HCT116 (cell line): Measurements from ENCODE around the gene DUSP28. TPM values are rescaled to one million over a fixed set of nuclear protein-coding genes. Genes with fewer than 3 reads are reported as not detected.

Experiments used
- ATAC-seq: fragments of 200-7000 bp; cut with Tn5 transposase; 2 replicates; pipeline ENCODE4 v1.9.1; 2020; ENCODE audit warnings: mild to moderate bottlenecking, moderate library complexity
- BruUV-seq: library from RNA; stranded (reverse); fragments of 400-500 nt; replicated peaks from 2 replicates; lab custom pipeline; 2021; lab: Mats Ljungman, UMichigan
- CTCF ChIA-PET: fragments of 300-600 bp; sonication (Branson Sonifier 250); formaldehyde crosslinking; loops from one replicate; lab custom pipeline; 2021; ENCODE audit warnings: antibody characterized with exemption; lab: Charles Lee
- POLR2A ChIA-PET: fragments of 300-600, 350-600 bp; sonication (Branson Sonifier 250); formaldehyde crosslinking; loops from one replicate; lab custom pipeline; 2021; ENCODE audit warnings: antibody characterized with exemption; lab: Charles Lee
- RAD21 ChIA-PET, 2 experiments: fragments of 300-600 bp; sonication (Branson Sonifier 250); formaldehyde crosslinking; loops; one replicate each; lab custom pipeline; 2023; ENCODE audit warnings: low total read pairs in 2 of 2; ENCODE audit not compliant: uncharacterized antibody in 2 of 2, unreplicated experiment in 2 of 2, low non-redundant PET in 1 of 2; lab: Charles Lee
- DNase-seq: peaks from one replicate; pipeline ENCODE4 v3.0.0-alpha.2; 2010; ENCODE audit warnings: low read depth, low spot score
- H2AFZ ChIP-seq: fragments of 200-600 bp; shearing (Covaris generic), sonication (generic); 2 replicates; pipeline ENCODE4 v1.6.1; 2017; ENCODE audit warnings: low read depth, mixed run types, mixed read lengths, antibody characterized with exemption, low read length; ENCODE audit not compliant: poor library complexity, severe bottlenecking
- H3K27ac ChIP-seq: 2 replicates; pipeline ENCODE4 v1.5.1; 2012; ENCODE audit warnings: low read depth, low read length
- H3K27me3 ChIP-seq: fragments of 200-600 bp; sonication (generic); 2 replicates; pipeline ENCODE4 v1.6.1; 2016; ENCODE audit warnings: mixed run types, low read length, mixed read lengths; ENCODE audit not compliant: insufficient read depth
- H3K36me3 ChIP-seq, 2 experiments: fragments of 200-500 bp in 1 of 2; fragments of 200-600 bp in 1 of 2; sonication (Bioruptor generic) in 1 of 2; sonication (generic) in 1 of 2; 2 replicates each; pipeline versions ENCODE4 v1.5.1 to v1.6.1; 2014 to 2016; ENCODE audit warnings: low read length in 2 of 2, inconsistent platforms in 1 of 2, mixed read lengths in 1 of 2, mixed run types in 1 of 2; ENCODE audit not compliant: insufficient read depth in 2 of 2, control insufficient read depth in 1 of 2
- H3K4me1 ChIP-seq, 2 experiments: fragments of 200-600 bp in 1 of 2; sonication (generic) in 1 of 2; 2 replicates each; pipeline versions ENCODE4 v1.5.1 to v1.6.1; 2012 to 2017; ENCODE audit warnings: low read length in 2 of 2, inconsistent platforms in 1 of 2, mild to moderate bottlenecking in 1 of 2, mixed read lengths in 1 of 2, mixed run types in 1 of 2, moderate library complexity in 1 of 2; ENCODE audit not compliant: insufficient read depth in 2 of 2, control insufficient read depth in 1 of 2
- H3K4me2 ChIP-seq: fragments of 200-600 bp; sonication (generic); 2 replicates; pipeline ENCODE4 v1.6.1; 2017; ENCODE audit warnings: mixed run types, low read length, mixed read lengths
- H3K4me3 ChIP-seq, 2 experiments: fragments of 200-600 bp in 1 of 2; sonication (generic) in 1 of 2; replicated peaks in 1 of 2; 2 replicates each; pipeline ENCODE4 v1.5.1; 2011 to 2016; ENCODE audit warnings: low read length in 2 of 2, control low read depth in 1 of 2, low read depth in 1 of 2, mild to moderate bottlenecking in 1 of 2, mixed read lengths in 1 of 2, mixed run types in 1 of 2
- H3K79me2 ChIP-seq: fragments of 200-600 bp; sonication (generic); 2 replicates; pipeline ENCODE4 v1.6.1; 2017; ENCODE audit warnings: mild to moderate bottlenecking, mixed run types, low read length, moderate library complexity, mixed read lengths; ENCODE audit not compliant: insufficient read depth
- H3K9ac ChIP-seq: fragments of 200-600 bp; sonication (generic); 2 replicates; pipeline ENCODE4 v1.6.1; 2016; ENCODE audit warnings: low read length, mixed read lengths
- H3K9me2 ChIP-seq: fragments of 200-600 bp; sonication (generic), shearing (Covaris generic); 2 replicates; pipeline ENCODE4 v1.6.1; 2017; ENCODE audit warnings: mixed run types, mild to moderate bottlenecking, moderate library complexity; ENCODE audit not compliant: insufficient read depth
- H3K9me3 ChIP-seq, 2 experiments: fragments of 200-500 bp in 1 of 2; fragments of 200-600 bp in 1 of 2; sonication (Bioruptor generic) in 1 of 2; sonication (generic) in 1 of 2; 2 replicates each; pipeline ENCODE4 v1.6.1; 2014 to 2017; ENCODE audit warnings: low read length in 2 of 2, mixed read lengths in 2 of 2, inconsistent platforms in 1 of 2, low read depth in 1 of 2, mild to moderate bottlenecking in 1 of 2, mixed run types in 1 of 2, moderate library complexity in 1 of 2; ENCODE audit not compliant: control insufficient read depth in 1 of 2, insufficient read depth in 1 of 2
- H4K20me1 ChIP-seq: fragments of 200-600 bp; sonication (generic), shearing (Covaris generic); 2 replicates; pipeline ENCODE4 v1.6.1; 2017; ENCODE audit warnings: mixed run types, mild to moderate bottlenecking, moderate library complexity; ENCODE audit not compliant: insufficient read depth
- ATF3 ChIP-seq: IDR thresholded peaks from 2 replicates; pipeline ENCODE4 v1.6.1; 2012
- CBX3 ChIP-seq: IDR thresholded peaks from 2 replicates; pipeline ENCODE4 v1.6.1; 2012; ENCODE audit warnings: low read depth
- CEBPB ChIP-seq: IDR thresholded peaks from 2 replicates; pipeline ENCODE4 v1.6.1; 2012; ENCODE audit warnings: low read depth
- CTCF ChIP-seq, 3 experiments: fragments of 200-600 bp in 1 of 3; sonication (generic) in 1 of 3; IDR thresholded peaks in 2 of 3; conservative IDR thresholded peaks in 1 of 3; 2 replicates each; pipeline ENCODE4 v1.5.1; 2012 to 2017; ENCODE audit warnings: low read depth in 2 of 3, low read length in 2 of 3, antibody characterized with exemption in 1 of 3, borderline replicate concordance in 1 of 3, control low read depth in 1 of 3, mild to moderate bottlenecking in 1 of 3, mixed read lengths in 1 of 3, mixed run types in 1 of 3, moderate library complexity in 1 of 3; ENCODE audit not compliant: insufficient read depth in 1 of 3
- EGR1 ChIP-seq: IDR thresholded peaks from 2 replicates; pipeline ENCODE4 v1.6.1; 2012; ENCODE audit warnings: low read depth
- ELF1 ChIP-seq: IDR thresholded peaks from 2 replicates; pipeline ENCODE4 v1.6.1; 2012; ENCODE audit warnings: low read depth, borderline replicate concordance
- EZH2 ChIP-seq: fragments of 200-600 bp; sonication (generic); IDR thresholded peaks from 2 replicates; pipeline ENCODE4 v1.6.1; 2017; ENCODE audit warnings: antibody characterized with exemption, mixed run types
- FOSL1 ChIP-seq: IDR thresholded peaks from 2 replicates; pipeline ENCODE4 v1.6.1; 2012; ENCODE audit warnings: low read depth
- JUND ChIP-seq: IDR thresholded peaks from 2 replicates; pipeline ENCODE4 v1.6.1; 2012
- MAX ChIP-seq: IDR thresholded peaks from 2 replicates; pipeline ENCODE4 v1.6.1; 2012
- POLR2A ChIP-seq: IDR thresholded peaks from 2 replicates; pipeline ENCODE4 v1.7.0; 2011; ENCODE audit warnings: borderline replicate concordance; ENCODE audit not compliant: insufficient read depth, insufficient read length; ENCODE audit errors: extremely low read depth
- POLR2AphosphoS5 ChIP-seq: IDR thresholded peaks from 2 replicates; pipeline ENCODE4 v1.6.1; 2011; ENCODE audit warnings: mild to moderate bottlenecking, low read depth, low read length, moderate library complexity
- REST ChIP-seq: IDR thresholded peaks from 2 replicates; pipeline ENCODE4 v1.6.1; 2012; ENCODE audit warnings: low read depth
- SP1 ChIP-seq: IDR thresholded peaks from 2 replicates; pipeline ENCODE4 v1.6.1; 2012; ENCODE audit warnings: low read depth
- TCF7L2 ChIP-seq: IDR thresholded peaks from 2 replicates; pipeline ENCODE4 v1.7.0; 2011; ENCODE audit warnings: borderline replicate concordance, inconsistent platforms; ENCODE audit not compliant: insufficient read depth, insufficient read length; ENCODE audit errors: extremely low read depth
- ZFX ChIP-seq: fragments of 450-650 bp; IDR thresholded peaks from 2 replicates; pipeline ENCODE4 v1.6.1; 2017
- ZNF274 ChIP-seq: fragments of 200-500 bp; sonication (Bioruptor generic); IDR thresholded peaks from 2 replicates; pipeline ENCODE4 v1.6.1; 2014; ENCODE audit warnings: mild to moderate bottlenecking, low read depth, low read length, inconsistent platforms
- intact Hi-C: fragments of 100-400 bp; cut with micrococcal nuclease; formaldehyde crosslinking; loops from 2 replicates; pipeline ENCODE4 v1.10.0; 2022
- total RNA-seq: library from RNA; stranded (reverse); gene quantifications from one replicate; pipeline ENCODE4 v1.2.1, GENCODE V29; 2021; ENCODE audit not compliant: unreplicated experiment

The DUSP28 gene
- total RNA-seq, 1 experiment from 2014 or later, result 5.6 TPM

- TF ChIP-seq SP1, result no peak
- TF ChIP-seq POLR2A, result no peak
- TF ChIP-seq FOSL1, result no peak
- no peak for TF ChIP-seq CTCF (IDR thresholded peaks at IDR 0.05 in 2 of 3, conservative IDR thresholded peaks at IDR 0.05 in 1 of 3; ENCODE audit: borderline replicate concordance in 1 of 3, insufficient read depth in 1 of 3, low read depth in 2 of 3, low read length in 2 of 3)
- TF ChIP-seq MAX, result no peak
- TF ChIP-seq ELF1, result no peak
- no peak for TF ChIP-seq POLR2AphosphoS5
- TF ChIP-seq JUND, result no peak
- TF ChIP-seq EZH2, result no peak
- TF ChIP-seq EGR1, result no peak
- no peak for TF ChIP-seq ATF3
- TF ChIP-seq ZFX, result no peak
- no peak for TF ChIP-seq TCF7L2
- no peak for TF ChIP-seq REST
- no peak for TF ChIP-seq ZNF274
- TF ChIP-seq CBX3, result no peak
- TF ChIP-seq CEBPB, result no peak
- Histone ChIP-seq H3K4me1 (no peaks in the 10 kb centered on the region), H3K27me3 (no peaks in the 10 kb centered on the region), H4K20me1 (no peaks in the 10 kb centered on the region), H3K79me2 (no peaks in the 10 kb centered on the region; the same call in 1 of the 2 replicates), H3K36me3 (peaks cover 0 to 44% of the 10 kb centered on the region in 2 experiments; a peak in 1 of 4 replicates), H3K4me2 (no peak overlapping the region), H3K9ac (no peak overlapping the region), H3K9me2 (no peaks in the 10 kb centered on the region), H3K27ac (no peak overlapping the region), H3K9me3 (peaks cover 28 to 39% of the 10 kb centered on the region in 2 experiments), H2AFZ (no peak overlapping the region), H3K4me3 (no peak overlapping the region)
- ChIA-PET CTCF (no interaction called here), RAD21 (no interaction called here), POLR2A (no interaction called here)
- DNase-seq (no peak), ATAC-seq (no peak)
- no TSS peak for BruUV-seq
- intact Hi-C loops, result no loop called here
Observed at GRCh38 chr2:240527153-240527750, 32.9 kb upstream of the DUSP28 start.
